ENCODE measurements around the gene ZEB1.

- TF ChIP-seq CTCF (conservative IDR thresholded peaks at IDR 0.05 in 1 of 2, IDR thresholded peaks at IDR 0.05 in 1 of 2; ENCODE audit: extremely low read depth in 1 of 2, insufficient read depth in 1 of 2, low read depth in 1 of 2, low read length in 2 of 2) (no peak), EZH2 (IDR thresholded peaks at IDR 0.05; ENCODE audit: borderline replicate concordance, low read length) (no peak)
These were observed 55.2 kb downstream of the ZEB1 start for GRCh38 chr10:31374146-31374696.

Data from mammary epithelial cell (primary cell).